PFSK-1 (cell line): ENCODE data around the gene SLC35F1.

Source experiments
- FOXP2 ChIP-seq: optimal IDR thresholded peaks from 2 replicates; pipeline ENCODE3; 2011; ENCODE audit warnings: borderline replicate concordance, control low read depth, inconsistent platforms; ENCODE audit not compliant: insufficient read depth; ENCODE audit errors: extremely low read length, extremely low read depth
- POLR2AphosphoS5 ChIP-seq: IDR thresholded peaks from 2 replicates; pipeline ENCODE4 v1.6.1; 2012; ENCODE audit warnings: low read depth, mild to moderate bottlenecking, control low read depth, low read length, moderate library complexity
- SIN3A ChIP-seq: IDR thresholded peaks from 2 replicates; pipeline ENCODE4 v1.6.1; 2012; ENCODE audit warnings: mild to moderate bottlenecking, low read length, moderate library complexity, borderline replicate concordance; ENCODE audit not compliant: insufficient read depth
- TAF1 ChIP-seq: IDR thresholded peaks from 2 replicates; pipeline ENCODE4 v1.6.1; 2012; ENCODE audit warnings: low read length, control low read depth, borderline replicate concordance; ENCODE audit not compliant: insufficient read depth
- TF ChIP-seq, protein P1 (sequence below), 2 experiments: IDR thresholded peaks; 2 replicates each; pipeline versions ENCODE4 v1.6.1 to v1.8.0; 2011 to 2012; ENCODE audit warnings: low read depth in 2 of 2, low read length in 2 of 2, control low read depth in 1 of 2, inconsistent platforms in 1 of 2, mild to moderate bottlenecking in 1 of 2, moderate library complexity in 1 of 2; ENCODE audit not compliant: insufficient read depth in 1 of 2

SLC35F1 gene

DNA sequence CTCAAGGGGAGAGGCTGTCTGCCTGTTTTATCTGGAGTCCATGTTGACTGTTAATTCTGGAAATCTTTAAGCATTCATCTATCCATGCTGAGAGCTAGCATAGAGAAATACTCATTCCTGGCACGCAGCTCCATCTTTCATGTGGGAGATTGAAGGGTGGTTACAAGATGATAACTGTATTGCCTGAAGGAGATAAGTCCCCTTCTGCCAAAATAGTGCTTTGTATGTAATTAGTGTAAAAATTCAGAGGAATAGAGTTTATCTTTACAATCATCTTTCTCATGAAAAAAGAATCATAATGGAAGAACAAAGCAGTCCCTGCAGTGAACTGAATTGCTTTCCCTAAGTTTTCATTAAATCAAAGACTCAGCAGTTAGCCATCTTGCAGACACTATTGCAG lies 256.5 kb downstream of the SLC35F1 start:
- TF ChIP-seq SIN3A (no peak), POLR2AphosphoS5 (no peak), TAF1 (no peak), FOXP2 (no peak)
- TF ChIP-seq, protein P1, sequence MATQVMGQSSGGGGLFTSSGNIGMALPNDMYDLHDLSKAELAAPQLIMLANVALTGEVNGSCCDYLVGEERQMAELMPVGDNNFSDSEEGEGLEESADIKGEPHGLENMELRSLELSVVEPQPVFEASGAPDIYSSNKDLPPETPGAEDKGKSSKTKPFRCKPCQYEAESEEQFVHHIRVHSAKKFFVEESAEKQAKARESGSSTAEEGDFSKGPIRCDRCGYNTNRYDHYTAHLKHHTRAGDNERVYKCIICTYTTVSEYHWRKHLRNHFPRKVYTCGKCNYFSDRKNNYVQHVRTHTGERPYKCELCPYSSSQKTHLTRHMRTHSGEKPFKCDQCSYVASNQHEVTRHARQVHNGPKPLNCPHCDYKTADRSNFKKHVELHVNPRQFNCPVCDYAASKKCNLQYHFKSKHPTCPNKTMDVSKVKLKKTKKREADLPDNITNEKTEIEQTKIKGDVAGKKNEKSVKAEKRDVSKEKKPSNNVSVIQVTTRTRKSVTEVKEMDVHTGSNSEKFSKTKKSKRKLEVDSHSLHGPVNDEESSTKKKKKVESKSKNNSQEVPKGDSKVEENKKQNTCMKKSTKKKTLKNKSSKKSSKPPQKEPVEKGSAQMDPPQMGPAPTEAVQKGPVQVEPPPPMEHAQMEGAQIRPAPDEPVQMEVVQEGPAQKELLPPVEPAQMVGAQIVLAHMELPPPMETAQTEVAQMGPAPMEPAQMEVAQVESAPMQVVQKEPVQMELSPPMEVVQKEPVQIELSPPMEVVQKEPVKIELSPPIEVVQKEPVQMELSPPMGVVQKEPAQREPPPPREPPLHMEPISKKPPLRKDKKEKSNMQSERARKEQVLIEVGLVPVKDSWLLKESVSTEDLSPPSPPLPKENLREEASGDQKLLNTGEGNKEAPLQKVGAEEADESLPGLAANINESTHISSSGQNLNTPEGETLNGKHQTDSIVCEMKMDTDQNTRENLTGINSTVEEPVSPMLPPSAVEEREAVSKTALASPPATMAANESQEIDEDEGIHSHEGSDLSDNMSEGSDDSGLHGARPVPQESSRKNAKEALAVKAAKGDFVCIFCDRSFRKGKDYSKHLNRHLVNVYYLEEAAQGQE (IDR thresholded peaks at IDR 0.05; ENCODE audit: insufficient read depth in 1 of 2, low read depth in 2 of 2, low read length in 2 of 2): no peak

- no peak for TF ChIP-seq POLR2AphosphoS5
- no peak for TF ChIP-seq SIN3A
- no peak for TF ChIP-seq FOXP2
- no peak for TF ChIP-seq TAF1
These were observed 258.4 kb downstream of the SLC35F1 start for GRCh38 chr6:118165500-118165899.

GRCh38 chr6:118168421-118168820 lies 261.4 kb downstream of the SLC35F1 start:
- TF ChIP-seq TAF1 (no peak), FOXP2 (no peak), SIN3A (no peak), POLR2AphosphoS5 (no peak)
- TF ChIP-seq, protein P1 (IDR thresholded peaks at IDR 0.05; ENCODE audit: insufficient read depth in 1 of 2, low read depth in 2 of 2, low read length in 2 of 2): no peak

- TF ChIP-seq FOXP2 (no peak), POLR2AphosphoS5 (no peak), TAF1 (no peak), SIN3A (no peak)
- TF ChIP-seq, protein P1 (IDR thresholded peaks at IDR 0.05; ENCODE audit: insufficient read depth in 1 of 2, low read depth in 2 of 2, low read length in 2 of 2): no peak
These were observed 264.8 kb downstream of the SLC35F1 start for GRCh38 chr6:118171852-118172251.

DNA sequence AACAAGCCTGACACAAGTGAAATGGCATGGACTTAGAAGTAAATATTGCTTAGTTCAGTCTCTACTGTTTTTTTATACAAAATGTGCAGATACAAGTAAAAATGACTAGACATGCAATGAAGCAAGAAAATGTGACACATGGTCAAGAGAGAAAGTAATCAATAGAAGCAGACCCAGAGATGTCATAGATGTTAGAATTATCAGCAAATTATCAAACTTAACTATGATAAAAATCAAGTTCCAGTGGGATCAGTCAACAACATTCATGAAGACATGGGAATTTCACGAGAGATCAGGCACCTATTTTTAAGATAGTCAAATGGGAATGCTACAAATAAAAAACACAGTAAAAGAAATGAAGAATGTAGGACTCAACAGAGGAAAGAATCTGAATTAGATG lies 267.0 kb downstream of the SLC35F1 start:
- TF ChIP-seq FOXP2 (no peak), SIN3A (no peak), TAF1 (no peak), POLR2AphosphoS5 (no peak)
- TF ChIP-seq, protein P1 (IDR thresholded peaks at IDR 0.05; ENCODE audit: insufficient read depth in 1 of 2, low read depth in 2 of 2, low read length in 2 of 2): no peak
